ENCODE results near the gene ABCG1.

The ABCG1 gene

DNA sequence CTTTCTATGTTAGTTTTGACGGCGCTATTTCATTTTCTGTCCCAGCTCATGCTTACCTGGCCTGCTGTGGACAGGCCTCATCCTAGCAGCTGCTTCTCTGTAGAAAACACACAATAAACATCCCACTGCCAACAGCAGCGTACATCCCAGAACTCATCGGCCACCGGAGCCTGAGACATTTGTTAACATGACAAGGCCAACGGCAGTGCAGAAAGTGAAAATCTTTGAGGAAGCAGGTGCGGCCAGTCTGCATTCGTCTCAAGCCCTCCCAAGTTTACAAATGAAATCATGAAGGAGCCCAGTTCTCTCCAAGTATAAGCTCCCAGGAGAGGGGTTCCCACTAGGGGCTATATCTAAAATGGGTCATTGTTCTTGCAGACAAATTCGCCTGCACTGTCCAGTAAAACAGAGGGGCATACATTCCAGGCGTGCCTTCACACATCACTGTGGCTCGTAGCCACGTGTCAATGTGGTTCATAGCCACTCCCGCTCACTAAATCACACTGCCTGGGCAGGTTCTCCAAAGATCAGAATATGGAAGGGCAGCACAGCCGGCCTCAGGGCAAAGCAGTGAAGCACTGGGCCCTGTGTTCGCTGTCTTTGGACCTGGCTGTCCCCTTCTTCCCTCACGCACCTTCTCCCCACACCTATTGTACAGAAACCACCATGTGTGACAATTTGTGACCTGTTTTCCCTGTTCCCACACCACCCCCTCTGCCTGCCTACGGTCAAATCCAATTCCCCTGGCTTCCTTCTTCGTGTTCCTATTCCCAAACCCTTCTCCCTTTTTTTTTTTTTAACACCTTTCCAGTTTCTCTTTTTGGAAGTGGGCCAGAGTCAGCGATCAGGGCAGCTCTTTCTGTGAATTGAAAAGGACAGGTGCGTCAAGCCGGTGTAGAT lies 27.0 kb upstream of the ABCG1 start:
- no peak for DNase-seq

DNA sequence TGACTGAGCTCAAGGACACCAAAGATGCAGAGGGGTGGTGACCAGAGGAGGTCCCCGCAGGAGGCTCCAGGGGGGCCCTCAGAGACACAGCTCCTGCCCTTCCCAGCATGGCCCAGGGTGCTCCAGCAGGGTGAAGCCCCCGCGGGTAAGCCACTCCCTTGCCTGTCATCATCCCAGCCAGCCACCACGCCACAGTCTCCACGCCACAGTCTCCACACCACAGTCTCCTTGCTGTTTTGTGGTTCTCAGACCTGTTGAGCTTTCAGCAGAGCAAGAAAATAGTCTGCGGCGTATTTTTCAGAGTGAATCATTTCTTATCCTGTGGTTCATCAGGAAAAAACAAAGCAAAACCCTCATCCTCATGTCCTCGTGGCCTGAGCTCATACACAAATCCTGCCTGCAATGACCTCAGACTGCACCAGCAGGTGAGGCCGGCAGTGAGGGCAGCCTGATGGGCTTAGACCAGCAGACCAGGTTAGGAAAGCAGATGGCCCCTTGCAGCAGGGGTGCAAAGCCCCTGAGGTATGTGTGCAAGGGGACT lies 25.7 kb upstream of the ABCG1 start:
- no peak for DNase-seq

DNA sequence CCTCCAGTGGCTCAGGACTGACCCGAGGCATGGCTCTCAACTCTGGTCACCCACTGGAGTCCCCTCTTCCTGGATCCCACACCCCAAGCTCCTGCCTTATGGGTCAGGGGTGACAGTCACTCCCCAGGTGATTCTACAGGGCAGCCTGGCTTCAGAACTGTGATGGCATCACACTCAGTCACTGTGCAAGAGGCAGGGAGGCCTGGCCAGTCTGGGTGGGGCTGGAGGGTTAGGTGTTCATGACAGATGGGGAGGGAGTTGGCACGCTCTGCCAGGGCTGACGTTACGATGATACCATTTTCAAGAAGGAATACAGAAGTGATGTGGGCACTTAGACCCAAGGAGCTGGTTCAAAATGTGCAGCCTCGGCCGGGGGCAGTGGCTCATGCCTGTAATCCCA lies 25.2 kb upstream of the ABCG1 start:
- DNase-seq = no peak

DNA sequence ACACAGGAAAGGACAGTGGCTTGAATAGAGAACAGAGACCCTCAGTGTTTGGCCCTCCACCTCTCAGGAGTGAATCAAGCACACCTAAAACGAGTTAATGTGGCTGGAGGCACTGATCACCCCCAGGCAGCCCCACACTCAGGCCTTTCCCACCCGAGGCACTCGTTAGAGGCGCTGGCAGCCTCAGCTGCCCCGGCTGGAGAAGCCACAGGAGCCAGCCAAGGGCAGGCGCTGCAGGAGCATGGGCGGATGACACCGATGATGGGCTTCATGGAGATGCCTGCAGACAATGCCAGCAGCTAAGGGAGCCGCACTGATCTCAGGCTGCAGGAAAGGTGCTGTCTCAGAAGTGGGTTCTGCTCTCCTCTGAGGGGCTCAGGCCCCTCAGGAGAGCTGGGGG lies 24.1 kb upstream of the ABCG1 start:
- no peak for DNase-seq

DNA sequence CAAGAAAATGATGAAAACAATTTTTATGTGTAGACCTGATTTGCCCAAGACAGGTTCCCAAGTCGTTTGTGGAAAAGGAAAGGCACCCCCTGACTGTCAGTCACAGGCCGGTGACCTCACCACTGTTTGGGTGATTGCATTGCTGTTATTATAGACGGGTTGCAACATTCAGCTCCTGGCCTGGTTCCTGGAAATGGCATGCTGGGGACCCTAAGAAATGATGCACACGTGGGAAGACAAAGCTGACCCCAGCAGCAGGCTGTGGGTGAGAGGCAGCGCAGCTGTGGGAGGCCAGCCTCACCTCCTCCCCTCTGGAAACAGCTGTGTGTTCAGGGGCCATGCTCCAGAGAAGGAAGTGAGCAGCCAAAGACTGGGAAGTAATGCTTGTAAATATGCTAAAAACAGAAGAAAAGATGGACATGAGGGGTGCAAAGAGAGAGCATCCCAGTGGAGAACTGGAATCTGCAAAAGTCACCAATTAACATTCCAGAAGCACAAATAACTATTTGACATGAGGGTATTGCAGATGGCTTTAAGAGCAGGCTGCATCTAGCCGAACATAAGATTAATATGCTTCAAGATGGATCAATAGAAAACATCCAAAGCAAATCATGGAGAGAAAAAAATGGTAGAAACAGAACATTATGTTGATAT lies 23.4 kb upstream of the ABCG1 start:
- DNase-seq = no peak

DNA sequence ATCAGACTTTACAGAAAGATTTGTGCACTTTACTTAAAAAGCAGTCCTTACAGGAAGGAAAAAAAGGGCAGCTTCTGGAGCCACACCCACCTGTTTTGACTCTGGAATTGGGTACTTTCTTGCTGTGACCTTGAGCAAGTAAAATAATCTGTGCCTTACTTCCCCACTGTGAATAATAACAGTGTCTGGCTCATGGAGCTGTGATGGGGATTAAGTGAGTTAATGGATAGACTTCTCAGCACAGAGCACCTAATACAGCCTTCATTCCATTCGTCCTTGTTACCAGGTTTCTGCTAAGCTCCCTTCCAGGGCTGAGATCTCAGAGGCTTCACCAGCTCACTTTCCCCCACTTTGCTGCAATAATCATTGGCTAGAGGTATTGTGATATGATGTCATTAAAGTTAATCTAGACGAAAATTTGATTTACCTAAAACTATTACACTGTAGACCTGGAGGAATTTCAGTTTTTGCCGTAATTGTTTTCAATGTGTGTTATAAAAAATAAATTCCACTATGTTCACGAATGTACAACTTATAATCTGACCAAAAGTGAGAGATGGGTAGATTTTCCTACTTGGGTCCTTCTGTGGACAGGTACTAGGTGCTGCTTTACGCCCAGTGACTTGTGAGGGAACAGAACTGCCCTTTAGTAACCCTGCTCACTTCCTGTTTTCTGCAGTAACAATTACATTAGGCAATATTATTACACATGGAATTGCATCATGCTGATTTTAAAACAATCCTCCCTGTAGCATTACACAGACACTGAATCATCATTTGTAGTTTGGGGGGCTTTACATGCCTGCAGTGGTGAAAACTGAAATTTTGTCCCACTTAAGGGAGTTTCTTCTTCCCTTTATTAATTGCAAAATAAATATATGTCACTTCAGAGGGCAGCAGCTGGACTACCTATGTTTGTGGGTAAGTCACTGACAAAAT lies 19.7 kb upstream of the ABCG1 start:
- no peak for DNase-seq

DNA sequence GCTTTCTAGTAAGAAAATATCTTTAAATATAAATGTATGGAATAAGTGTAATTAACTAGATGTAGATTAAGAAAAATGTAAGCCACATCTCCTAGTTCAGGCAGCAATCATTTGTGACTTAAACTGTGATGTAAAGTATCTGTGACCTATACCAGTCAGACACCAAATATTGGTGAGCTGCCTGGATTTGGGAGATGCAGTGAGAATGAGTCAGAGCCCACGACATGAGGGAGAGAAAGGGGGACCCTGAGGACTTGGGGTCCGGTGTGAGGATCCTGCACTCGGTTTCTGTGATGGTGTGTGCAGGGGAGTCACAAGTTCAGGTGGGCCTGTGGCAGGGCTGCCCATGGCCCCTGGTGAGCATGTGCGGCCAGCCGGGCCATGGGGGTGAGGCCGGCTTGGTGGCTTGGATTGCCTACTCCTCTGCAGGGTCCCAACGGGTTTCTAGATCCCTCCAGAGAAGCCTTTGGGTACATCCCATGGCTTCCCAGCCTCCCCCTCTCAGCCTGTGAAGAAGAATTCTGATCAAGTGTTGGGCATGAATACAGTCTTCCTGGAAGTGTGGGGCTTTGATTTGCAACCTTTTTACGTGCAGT lies 19.0 kb upstream of the ABCG1 start:
- DNase-seq = no peak

DNA sequence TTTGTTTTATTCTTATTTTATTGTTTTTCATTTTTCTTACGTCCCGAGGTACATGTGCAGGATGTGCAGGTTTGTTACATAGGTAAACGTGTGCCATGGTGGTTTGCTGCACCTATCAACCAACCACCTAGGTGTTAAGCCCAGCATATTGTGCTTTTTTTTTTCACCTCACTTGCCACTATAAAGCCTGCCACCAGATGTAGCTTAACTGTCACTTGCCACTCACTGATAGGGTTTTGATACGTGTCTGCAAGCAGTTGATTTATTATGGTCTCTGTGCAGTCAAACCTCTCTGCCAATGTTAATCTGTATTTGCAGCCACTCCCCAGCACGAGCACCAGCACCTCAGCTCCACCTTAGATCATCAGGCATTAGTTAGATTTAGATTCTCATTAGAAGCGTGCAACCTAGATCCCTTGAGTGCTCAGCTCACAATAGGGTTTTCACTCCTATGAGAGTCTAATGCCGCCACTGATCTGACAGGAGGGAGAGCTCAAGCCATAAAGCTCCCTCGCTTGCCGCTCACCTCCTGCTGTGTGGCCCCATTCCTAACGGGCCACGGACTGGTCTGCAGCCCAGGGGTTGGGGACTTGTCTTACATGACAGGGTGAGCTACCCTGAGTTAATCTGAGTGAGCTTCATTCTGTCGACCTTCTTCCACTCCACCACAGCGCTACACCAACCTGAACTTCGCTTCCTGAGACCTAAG lies 17.9 kb upstream of the ABCG1 start:
- no peak for DNase-seq

DNA sequence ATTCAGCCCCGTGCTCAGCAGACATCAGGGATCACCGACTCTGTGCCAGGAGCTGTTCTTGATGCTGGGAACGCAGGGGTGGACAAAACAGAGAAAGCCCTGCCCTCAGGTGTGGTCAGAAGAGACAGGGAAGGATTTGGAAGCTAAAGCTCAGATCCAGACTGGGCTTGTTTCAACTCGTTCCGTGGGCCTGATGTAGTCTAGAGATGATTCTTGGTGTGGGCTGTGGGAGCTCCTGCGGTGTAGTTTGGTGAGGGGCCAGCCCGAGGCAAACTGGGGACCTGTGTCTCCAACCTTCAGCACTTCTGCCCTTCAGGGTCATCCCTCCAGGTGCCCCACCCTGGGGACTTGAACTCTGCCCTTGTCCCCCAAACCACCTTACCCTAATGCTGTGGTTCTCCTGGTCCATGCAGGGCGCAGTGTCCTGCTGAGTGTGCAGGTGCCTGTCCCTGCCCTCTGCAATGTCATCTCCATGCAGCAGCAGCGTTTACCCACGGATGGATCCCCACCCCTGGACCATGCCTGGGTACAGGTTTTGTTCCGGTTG lies 17.3 kb upstream of the ABCG1 start:
- no peak for DNase-seq

DNA sequence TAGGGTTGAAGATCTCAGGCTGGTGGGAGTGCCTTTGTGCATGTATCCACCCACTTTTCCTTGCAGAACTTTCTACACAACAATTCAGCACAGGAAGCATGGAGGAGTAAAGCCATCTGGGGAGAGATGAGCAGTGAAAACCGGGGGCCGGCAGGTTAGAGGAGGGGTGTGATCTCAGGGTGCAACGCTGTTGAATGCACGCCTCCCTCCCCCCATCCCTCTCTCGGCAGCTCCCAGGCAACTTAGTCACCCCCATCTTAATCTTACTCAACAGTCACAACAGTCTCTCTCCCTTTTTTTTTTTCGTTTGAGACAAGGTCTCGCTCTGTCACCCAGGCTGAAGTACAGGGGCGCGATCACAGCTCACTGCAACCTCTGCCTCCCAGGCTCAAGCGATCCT lies 16.6 kb upstream of the ABCG1 start:
- DNase-seq = peak in 32 of 56 donors; percentile 12 to 84 (median 55)

DNA sequence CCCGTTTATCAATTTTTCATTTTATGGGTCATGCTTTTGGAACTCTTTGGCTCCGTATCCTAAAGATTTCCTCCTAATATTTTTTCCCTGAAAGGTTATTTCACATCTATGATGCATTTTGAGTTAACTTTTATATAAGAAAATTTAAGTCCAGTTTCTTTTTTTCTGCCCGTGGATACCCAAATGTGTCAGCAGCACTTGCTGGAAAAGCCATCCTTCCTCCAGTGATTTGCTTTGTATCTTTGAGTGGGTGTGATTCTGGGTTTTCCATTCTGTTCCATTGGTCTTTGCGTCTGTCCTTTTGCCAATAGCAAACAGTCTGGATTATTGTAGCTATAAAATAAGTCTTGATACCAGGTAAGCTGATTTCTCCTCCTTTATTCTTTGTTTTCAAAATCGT lies 15.6 kb upstream of the ABCG1 start:
- DNase-seq = no peak

DNA sequence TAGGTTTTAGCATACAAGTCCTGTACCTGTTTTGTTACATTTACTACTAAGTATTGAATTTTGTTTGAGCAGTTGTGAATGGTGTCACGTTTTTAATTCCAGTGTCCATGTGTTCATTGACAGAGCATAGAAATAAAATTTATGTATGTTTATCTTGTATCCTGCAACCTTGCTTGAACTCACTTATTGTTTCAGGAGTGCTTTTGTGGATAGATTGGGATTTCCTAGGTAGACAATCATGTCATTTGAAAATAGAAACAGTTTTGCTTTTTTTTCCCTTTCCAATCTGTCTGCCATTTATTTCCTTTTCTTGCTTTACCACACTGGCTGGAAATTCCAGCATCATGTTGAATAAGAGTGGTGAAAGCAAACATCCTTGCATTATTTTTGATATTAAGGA lies 15.0 kb upstream of the ABCG1 start:
- DNase-seq = no peak

DNA sequence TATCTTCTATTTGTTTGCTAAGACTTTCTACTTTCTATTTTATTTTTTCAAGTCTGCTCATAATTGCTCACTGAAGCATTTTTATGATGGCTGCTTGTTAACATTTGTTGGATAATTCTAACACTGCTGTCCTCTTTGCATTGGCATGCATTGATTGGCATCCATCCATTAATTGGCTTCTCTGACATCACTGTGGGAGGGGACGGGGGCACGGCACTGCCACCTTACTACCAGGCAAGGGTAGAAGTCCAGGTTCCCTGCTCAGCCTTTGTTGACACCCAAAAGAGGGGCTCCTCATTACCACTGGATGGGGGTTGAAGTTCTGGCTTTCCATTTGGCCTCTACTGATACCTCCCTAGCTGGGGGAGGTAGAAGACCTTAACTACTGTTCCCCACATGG lies 11.5 kb upstream of the ABCG1 start:
- no peak for DNase-seq

DNA sequence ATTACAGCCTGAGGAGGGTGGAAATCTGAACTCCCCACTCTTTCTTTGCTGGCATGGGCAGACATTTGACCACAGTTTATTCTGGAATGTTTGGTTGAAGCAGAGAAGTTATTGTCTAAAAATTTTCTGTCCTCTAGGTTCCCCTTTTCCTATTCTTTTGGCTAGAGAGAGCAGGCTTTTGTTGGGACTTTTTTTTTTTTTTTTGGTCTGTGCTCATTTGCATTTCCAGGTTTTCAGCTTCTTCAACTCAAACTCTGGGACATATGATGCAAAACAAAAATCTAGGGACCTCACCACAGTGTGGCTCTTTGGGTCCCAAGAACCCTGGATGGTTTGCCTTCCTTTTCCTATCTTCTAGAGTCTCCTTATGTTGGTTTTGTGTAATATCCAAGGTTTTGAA lies 10.9 kb upstream of the ABCG1 start:
- DNase-seq = no peak

DNA sequence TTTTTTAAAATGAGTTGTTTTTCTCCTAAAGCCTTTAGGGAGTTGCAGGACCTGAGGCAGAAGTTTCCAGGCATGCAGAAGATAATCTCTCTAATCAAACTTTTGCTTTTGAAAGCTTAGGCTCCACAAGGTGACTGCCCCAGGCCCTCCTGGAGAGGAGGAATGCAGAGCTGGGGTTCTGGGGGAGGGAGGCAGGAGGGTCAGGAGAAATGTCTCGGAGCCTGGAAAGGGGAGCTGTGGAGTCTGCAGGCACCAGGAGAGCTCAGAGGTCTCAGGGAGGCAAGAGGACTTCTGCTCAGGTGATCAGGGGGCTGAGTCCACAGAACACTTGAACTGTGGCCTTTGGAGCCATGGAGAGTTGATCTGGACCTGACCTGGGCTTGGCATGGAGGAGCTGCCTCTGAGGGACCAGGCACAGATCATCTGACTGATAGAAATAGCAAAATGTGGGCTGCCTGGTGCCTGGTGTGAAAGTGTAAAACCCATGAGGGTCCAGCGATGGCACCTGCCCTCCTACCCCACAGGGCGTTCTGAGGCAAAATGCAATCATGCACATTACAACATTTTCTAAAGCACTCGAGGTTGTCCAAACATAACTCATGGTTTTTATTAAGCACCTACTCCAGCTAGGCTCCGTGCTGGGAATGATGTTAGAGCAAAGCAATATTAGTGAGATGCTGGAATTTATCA lies 10.0 kb upstream of the ABCG1 start:
- DNase-seq = no peak

DNA sequence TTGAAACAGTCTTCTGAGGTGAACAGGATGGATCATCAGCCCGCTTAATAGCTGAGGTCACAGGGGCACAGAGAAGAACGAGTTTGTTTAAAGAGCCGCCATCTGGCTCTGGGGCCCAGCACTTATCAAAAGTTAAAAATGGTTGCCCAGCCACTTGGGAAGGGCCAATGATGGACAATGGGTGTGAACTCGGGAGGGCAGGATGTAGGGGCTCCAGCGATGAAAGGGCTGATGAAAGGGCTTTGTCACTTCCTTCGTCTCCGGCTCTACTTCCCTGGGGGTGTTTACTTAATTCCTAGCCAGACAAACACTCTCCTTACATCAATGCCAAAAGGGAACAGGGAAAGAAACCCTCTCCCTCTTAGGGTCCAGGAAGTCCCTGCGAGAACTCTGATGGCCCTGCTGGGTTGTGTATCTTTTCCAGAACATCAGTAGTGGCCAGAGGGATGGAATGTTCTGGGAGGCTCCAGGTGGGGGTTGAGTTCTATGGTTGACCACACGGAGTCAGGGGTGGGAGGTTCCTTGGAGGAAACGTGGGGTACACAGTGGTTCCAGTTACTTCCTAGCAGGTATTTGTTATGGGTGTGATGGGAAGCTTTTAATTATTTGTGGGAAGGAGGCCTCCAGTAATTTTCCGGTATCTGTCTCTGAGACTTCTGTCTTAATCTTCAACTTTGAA lies 9.0 kb upstream of the ABCG1 start:
- no peak for DNase-seq

DNA sequence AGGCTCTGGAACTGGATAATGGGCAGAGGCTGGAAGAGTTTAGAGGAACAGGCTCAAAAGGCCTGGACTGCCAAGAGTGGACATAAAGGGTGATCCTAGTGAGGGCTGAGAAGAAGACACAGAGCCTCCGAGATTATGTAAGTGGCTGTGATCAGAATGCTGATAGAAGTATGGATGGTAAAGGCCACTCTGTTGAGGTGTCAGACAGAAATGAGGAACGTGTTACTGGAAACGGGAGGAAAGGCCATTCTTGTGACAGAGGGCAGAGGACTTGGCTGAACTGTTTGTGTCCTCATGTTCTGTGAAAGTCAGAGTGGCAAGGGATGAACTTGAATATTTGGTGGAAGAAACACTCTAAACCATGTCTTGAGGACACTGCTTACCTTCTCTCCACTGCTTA lies 6.7 kb upstream of the ABCG1 start:
- no peak for DNase-seq

DNA sequence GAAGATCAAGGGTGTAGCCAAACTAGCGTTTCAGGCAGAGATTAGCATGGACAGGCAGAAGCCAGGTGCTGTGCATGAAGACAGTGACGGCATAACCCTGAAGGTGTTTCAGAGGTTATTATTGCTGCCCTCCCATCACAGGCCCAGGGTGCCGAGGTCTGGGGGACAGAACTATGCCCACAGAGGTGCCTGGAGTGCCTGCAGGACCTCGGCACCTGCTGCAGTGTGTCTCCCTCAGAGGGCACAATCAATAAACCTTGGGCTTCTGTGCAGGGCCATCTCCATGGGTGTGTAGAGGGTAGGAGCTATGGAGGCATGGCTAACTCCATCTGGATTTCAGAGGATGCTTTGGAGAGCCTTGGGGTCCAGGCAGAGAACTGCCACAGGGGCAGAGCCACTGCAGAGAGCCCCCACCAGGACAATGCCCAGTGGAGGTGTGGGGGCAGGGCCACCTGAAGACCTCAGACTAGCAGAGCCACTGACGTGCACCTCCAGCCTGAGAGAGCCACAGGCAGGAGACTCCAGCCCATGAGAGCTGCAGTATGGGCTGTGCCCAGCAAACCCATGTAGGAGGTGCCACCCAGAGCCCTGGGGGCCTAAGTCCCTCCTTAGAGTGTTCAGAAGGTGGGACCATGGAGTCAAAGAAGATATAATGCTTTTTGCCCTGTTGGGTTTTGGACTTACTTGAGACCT lies 5.7 kb upstream of the ABCG1 start:
- no peak for DNase-seq
